A673 (cell line): Measurements from ENCODE around the gene CDH18. TPM values are rescaled to one million over a fixed set of nuclear protein-coding genes. Genes with fewer than 3 reads are reported as not detected.

Experiments
- BruUV-seq: library from RNA; stranded (reverse); fragments of 400-500 nt; replicated peaks from 2 replicates; lab custom pipeline; 2021; lab: Mats Ljungman, UMichigan
- CTCF ChIA-PET: fragments of 300-600 bp; sonication (Branson Sonifier 250); formaldehyde crosslinking; loops from one replicate; lab custom pipeline; 2022; ENCODE audit warnings: antibody characterized with exemption; lab: Charles Lee
- POLR2A ChIA-PET: fragments of 300-600 bp; sonication (Branson Sonifier 250); formaldehyde crosslinking; loops from one replicate; lab custom pipeline; 2022; ENCODE audit warnings: antibody characterized with exemption; ENCODE audit not compliant: low non-redundant PET; lab: Charles Lee
- DNase-seq: peaks from one replicate; pipeline ENCODE4 v3.0.0-alpha.2; 2015; ENCODE audit warnings: low spot score
- H3K27ac ChIP-seq: fragments of 200-600 bp; sonication (generic); 2 replicates; pipeline ENCODE4 v1.5.1; 2016; ENCODE audit warnings: mixed run types, low read depth, mild to moderate bottlenecking, mixed read lengths, antibody characterized with exemption, low read length; ENCODE audit not compliant: poor library complexity, severe bottlenecking
- H3K27me3 ChIP-seq: fragments of 200-600 bp; sonication (generic); replicated peaks from 2 replicates; pipeline ENCODE4 v1.6.1; 2017; ENCODE audit warnings: mixed run types, low read depth, mild to moderate bottlenecking, mixed read lengths, antibody characterized with exemption, low read length; ENCODE audit not compliant: insufficient read depth, poor library complexity
- H3K36me3 ChIP-seq: fragments of 200-600 bp; sonication (generic); 2 replicates; pipeline ENCODE4 v1.6.1; 2016; ENCODE audit warnings: mixed run types, mild to moderate bottlenecking, mixed read lengths, antibody characterized with exemption, low read length; ENCODE audit not compliant: insufficient read depth, poor library complexity, severe bottlenecking
- H3K4me1 ChIP-seq: fragments of 200-600 bp; sonication (generic); 2 replicates; pipeline ENCODE4 v1.6.1; 2017; ENCODE audit warnings: mixed run types, mild to moderate bottlenecking, mixed read lengths, antibody characterized with exemption, low read length; ENCODE audit not compliant: insufficient read depth, poor library complexity, severe bottlenecking
- H3K4me3 ChIP-seq: fragments of 200-600 bp; sonication (generic); 2 replicates; pipeline ENCODE4 v1.5.1; 2016; ENCODE audit warnings: low read depth, mixed run types, mild to moderate bottlenecking, mixed read lengths, low read length; ENCODE audit not compliant: poor library complexity, severe bottlenecking
- H3K9me3 ChIP-seq: fragments of 200-600 bp; sonication (generic); 2 replicates; pipeline ENCODE4 v1.6.1; 2016; ENCODE audit warnings: mixed run types, low read depth, mild to moderate bottlenecking, mixed read lengths, antibody characterized with exemption, low read length; ENCODE audit not compliant: poor library complexity, severe bottlenecking
- CTCF ChIP-seq: fragments of 300-800, 200-600 bp; sonication (generic); conservative IDR thresholded peaks from 2 replicates; pipeline ENCODE4 v1.5.1; 2017; ENCODE audit warnings: low read depth, mild to moderate bottlenecking, antibody characterized with exemption, low read length, moderate library complexity, mixed read lengths
- EZH2 ChIP-seq: fragments of 200-600 bp; sonication (generic); IDR thresholded peaks from 2 replicates; pipeline ENCODE4 v1.6.1; 2017; ENCODE audit warnings: borderline replicate concordance, low read depth, mild to moderate bottlenecking, mixed read lengths, antibody characterized with exemption, low read length; ENCODE audit not compliant: poor library complexity, severe bottlenecking
- intact Hi-C: fragments of 100-400 bp; cut with micrococcal nuclease; formaldehyde crosslinking; loops from one replicate; pipeline ENCODE4 v1.10.0; 2022; ENCODE audit not compliant: unreplicated experiment
- total RNA-seq: library from RNA; stranded (reverse); gene quantifications from 2 replicates; pipeline ENCODE4 v1.2.3, GENCODE V29; 2021

CDH18 gene
- total RNA-seq, 1 experiment from 2014 or later, result not detected

GRCh38 chr5:19616701-19617215 lies 371.2 kb downstream of the CDH18 start:
- CTCF ChIA-PET, result no interaction called here
- BruUV-seq, result no TSS peak

GRCh38 chr5:19615661-19616060 lies 372.3 kb downstream of the CDH18 start:
- H3K9me3 ChIP-seq, result no peaks in the 10 kb centered on the region
- ChIA-PET CTCF (no interaction called here), POLR2A (no interaction called here)
- no peak for DNase-seq
- intact Hi-C loops, result no loop called here
- H3K27ac ChIP-seq, result no peak overlapping the region
- no TSS peak for BruUV-seq
- TF ChIP-seq EZH2, result no peak
- no peak for TF ChIP-seq CTCF
- H3K4me3 ChIP-seq, result no peak overlapping the region
- H3K4me1 ChIP-seq, result no peaks in the 10 kb centered on the region
- no peaks in the 10 kb centered on the region for H3K36me3 ChIP-seq
- no peaks in the 10 kb centered on the region for H3K27me3 ChIP-seq

More at GRCh38 chr5:19616701-19617215, 371.2 kb downstream of the CDH18 start:
- H3K4me3 ChIP-seq, result no peak overlapping the region
- no peaks in the 10 kb centered on the region for H3K9me3 ChIP-seq
- DNase-seq, result no peak
- POLR2A ChIA-PET, result no interaction called here
- no peaks in the 10 kb centered on the region for H3K27me3 ChIP-seq
- intact Hi-C loops, result no loop called here
- no peaks in the 10 kb centered on the region for H3K4me1 ChIP-seq
- TF ChIP-seq EZH2 (no peak), CTCF (no peak)
- no peak overlapping the region for H3K27ac ChIP-seq
- no peaks in the 10 kb centered on the region for H3K36me3 ChIP-seq

- Histone ChIP-seq H3K36me3 (no peaks in the 10 kb centered on the region), H3K27ac (no peak overlapping the region), H3K4me1 (no peaks in the 10 kb centered on the region), H3K4me3 (no peak overlapping the region), H3K9me3 (no peaks in the 10 kb centered on the region), H3K27me3 (no peaks in the 10 kb centered on the region)
- BruUV-seq, result no TSS peak
- intact Hi-C loops, result no loop called here
- DNase-seq, result no peak
- TF ChIP-seq EZH2, result no peak
- TF ChIP-seq CTCF, result no peak
- POLR2A ChIA-PET, result no interaction called here
- CTCF ChIA-PET, result no interaction called here
These were observed 372.9 kb downstream of the CDH18 start for GRCh38 chr5:19615071-19615470.
